Right ventricle myocardium inferior (tissue), 1 donor: ENCODE results near the gene ENOX1. TPM values are rescaled to one million over a fixed set of nuclear protein-coding genes. Genes with fewer than 3 reads are reported as not detected.

Source experiments
- ATAC-seq: fragments of 200-7000 bp; cut with Tn5 transposase; one replicate; pipeline ENCODE4 v1.9.1; 2020; ENCODE audit warnings: mild to moderate bottlenecking, moderate library complexity
- DNase-seq: peaks from one replicate; pipeline ENCODE4 v3.0.0; 2021; ENCODE audit errors: missing footprints
- intact Hi-C: fragments of 100-400 bp; cut with DNase I; formaldehyde crosslinking; loops from one replicate; pipeline ENCODE4 v1.11.0; 2022
- total RNA-seq: library from RNA; stranded (reverse); fragmentation: NEBNext Ultra II Directional; extraction: Animal tissue kit (Norgen Biotek cat#: 25700); gene quantifications from one replicate; pipeline ENCODE4 v1.2.1, GENCODE V29; 2021
- donor health status: DM: no; HTN: yes; CAD: no; lungs with severe emphysema.

The ENOX1 gene
- total RNA-seq, 1 donor from 2014 or later = 6.1 TPM

- DNase-seq (no peak), ATAC-seq (peak; percentile 80)
- intact Hi-C loops = no loop called here
Observed at GRCh38 chr13:43537124-43537523, 249.6 kb downstream of the ENOX1 start.

DNA sequence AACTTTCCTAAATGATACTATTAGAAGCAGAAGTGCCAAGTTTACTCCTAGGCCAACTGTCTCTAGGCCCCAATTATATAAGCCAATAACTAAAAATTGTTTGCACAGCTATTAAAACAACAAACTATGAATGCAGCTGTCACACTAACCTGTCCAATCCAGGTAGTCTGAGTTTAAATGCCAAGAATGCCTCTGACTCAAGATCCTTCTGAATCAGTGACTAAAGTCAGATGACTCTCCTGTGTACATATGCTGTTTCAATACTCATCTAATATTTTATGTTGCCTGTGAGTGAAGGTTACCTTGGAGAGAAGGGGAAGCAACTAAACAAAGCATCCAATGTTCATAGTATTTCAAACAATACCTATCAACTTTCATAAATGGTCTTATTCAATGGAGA lies 257.0 kb downstream of the ENOX1 start:
- DNase-seq (no peak), ATAC-seq (no peak)
- intact Hi-C loops = no loop called here

DNA sequence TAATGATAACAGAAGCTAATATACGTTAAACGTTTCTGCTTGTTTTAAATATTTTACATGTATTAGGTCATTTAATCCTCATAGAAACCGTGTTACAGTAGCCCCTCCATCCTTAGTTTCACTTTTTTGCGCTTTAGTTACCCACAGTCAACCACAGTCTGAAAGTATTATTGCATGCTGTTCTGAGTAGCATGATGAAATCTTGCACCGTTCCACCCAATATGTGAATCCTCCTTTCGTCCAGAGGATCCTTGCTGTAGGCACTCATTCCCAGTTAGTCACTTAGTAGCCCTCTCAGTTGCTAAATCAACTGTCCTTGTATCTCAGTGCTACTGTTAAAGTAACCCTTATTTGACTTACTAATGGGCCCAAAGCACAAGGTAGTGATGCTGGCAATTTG lies 257.8 kb downstream of the ENOX1 start:
- DNase-seq (no peak), ATAC-seq (no peak)
- intact Hi-C loops = no loop called here

GRCh38 chr13:43522788-43523187 lies 264.0 kb downstream of the ENOX1 start:
- intact Hi-C loops = no loop called here
- ATAC-seq = no peak

DNA sequence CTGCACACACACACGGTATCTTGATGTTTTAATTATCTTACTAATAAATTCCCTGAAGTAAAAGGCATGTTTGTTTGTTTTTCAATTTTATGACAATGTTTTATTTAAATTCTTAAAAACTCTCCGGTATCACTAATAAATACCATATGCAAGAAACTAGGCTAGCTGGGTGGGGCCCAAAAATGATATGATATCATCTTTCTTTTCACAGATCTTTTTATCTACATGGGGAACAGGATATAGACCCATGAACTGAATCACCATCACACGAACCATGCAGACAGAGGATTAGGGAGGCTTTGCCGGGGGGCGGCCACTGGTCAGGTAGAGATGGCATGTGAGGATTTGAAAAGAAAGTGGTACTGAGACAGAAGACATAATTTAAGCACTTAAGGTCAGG lies 266.4 kb downstream of the ENOX1 start:
- intact Hi-C loops = no loop called here
- no peak for ATAC-seq
- DNase-seq = no peak

More at GRCh38 chr13:43522788-43523187, 264.0 kb downstream of the ENOX1 start:
- no peak for DNase-seq

GRCh38 chr13:43518833-43519232 lies 267.9 kb downstream of the ENOX1 start:
- DNase-seq (no peak), ATAC-seq (no peak)
- intact Hi-C loops = no loop called here

DNA sequence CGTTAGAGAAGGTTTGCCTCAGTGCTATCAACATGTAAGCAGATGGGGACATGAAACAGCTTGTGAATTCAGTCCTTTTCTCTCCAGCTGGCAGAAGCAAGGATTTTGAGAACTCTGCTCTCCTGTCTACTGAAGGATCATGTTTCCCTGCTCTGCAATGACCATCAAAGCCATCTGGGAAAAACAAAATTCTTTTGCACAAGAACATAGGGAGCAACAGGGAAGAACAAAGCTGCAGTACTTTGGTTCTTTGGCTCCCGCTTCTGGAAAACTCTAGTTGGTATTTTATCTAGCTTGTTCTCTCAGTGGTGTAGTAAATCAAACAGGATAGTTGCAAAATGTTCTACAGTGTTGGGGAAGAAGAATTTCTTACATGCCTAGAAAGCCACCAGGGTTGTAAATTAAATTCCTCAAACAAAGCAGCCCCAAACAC lies 270.4 kb downstream of the ENOX1 start:
- ATAC-seq (peak; percentile 89), DNase-seq (no peak)
- intact Hi-C loops = no loop called here

DNA sequence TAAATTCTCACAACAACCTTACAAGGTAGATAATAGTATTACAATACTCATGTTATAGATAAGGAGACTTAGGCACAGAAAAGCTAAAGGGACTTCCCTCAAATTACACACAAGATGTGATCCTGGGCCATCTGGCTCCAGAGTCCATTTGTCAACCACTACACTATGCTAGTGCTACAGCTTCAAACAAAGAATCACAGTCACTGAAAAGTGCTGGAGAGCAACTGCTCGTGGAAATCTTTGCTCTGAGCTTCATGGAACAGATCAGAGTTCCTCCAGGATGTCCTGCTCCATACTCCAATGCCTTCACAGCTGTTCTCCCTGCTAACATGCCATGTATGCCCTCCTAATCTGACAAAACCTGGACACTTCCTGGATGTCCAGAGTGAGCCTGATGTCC lies 271.2 kb downstream of the ENOX1 start:
- DNase-seq = no peak
- no peak for ATAC-seq

GRCh38 chr13:43514311-43514710 lies 272.5 kb downstream of the ENOX1 start:
- intact Hi-C loops = no loop called here
- no peak for DNase-seq
- ATAC-seq = peak; percentile 49

More for the DNA sequence above, 271.2 kb downstream of the ENOX1 start:
- intact Hi-C loops = no loop called here

DNA sequence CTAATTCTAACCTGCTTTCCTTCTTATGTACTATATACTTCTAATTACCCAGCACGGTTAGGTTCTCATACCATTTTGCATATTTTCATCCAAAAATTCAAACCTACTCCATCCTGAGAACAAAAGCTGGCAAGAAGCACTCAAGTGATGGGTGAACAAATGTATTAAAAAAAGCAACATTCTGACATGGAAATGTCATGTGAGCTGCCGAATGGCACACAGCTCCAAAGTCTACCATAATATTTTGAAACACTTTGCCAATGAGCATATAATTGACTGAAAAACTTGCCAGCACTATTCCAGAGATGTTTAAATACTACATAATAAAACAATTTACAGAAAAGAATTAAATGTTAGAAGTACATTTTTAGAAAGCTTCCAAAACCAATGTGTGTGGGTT lies 274.6 kb downstream of the ENOX1 start:
- intact Hi-C loops = no loop called here
- ATAC-seq (no peak), DNase-seq (no peak)

- intact Hi-C loops = no loop called here
- ATAC-seq = peak; percentile 51
- no peak for DNase-seq
Observed at GRCh38 chr13:43510956-43511901, 275.5 kb downstream of the ENOX1 start.

DNA sequence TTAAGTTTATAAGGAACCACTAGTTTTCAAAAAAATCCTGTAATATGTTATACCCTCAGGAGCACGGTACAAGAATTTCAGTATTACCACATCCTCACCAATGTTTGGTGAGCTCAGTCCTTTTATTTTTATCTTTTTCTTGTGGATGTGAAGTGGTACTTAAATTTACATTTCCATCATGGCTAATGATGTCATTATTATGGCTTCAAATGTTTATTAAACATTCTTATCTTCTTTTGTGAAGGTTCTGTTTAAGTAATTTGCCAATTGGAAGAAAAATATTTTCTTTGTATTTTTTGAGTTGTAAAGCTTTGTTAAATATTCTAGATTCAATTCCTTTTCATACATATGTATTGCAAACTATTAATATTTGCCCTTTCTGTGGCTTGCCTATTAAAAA lies 291.0 kb downstream of the ENOX1 start:
- no peak for DNase-seq
- no peak for ATAC-seq
- intact Hi-C loops = no loop called here

DNA sequence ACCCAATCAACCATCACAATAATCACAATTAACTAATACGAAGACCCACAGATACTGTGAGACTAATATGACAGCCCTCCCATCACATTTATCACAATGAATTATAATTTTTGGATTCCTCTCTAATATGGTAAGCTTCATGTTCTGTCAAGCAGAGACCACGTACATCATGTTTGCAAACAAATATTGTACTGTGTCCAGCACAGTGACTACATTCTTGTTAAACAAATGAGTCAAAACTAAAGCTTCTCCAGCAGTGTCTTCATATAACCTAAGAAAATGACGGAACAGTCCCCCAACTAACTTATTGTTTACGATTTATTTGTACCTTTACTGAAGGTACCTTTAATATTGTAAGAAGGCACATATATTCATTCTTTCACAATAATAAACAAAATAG lies 292.6 kb downstream of the ENOX1 start:
- intact Hi-C loops = no loop called here
- DNase-seq (no peak), ATAC-seq (no peak)

DNA sequence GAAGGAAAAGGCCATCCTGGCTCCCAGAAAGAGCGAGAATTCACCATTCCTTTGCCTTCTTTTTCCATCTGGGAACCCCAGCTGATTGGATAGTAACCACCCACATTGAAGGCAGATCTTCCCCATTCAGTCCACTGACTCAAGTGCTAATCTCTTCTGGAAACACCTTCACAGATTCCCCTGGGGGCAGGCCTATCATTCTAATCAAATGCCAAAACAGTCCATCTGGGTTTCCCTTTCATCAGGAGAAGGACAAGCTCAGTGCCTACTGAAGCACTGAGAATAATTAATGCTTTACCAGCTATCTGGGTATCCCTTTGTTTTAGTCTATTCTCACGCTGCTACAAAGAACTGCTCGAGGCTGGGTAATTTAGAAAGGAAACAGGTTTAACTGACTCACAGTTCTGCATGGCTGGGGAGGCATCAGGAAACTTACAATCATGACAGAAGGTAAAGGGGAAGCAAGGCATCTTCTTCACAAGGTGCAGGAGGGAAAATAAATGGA lies 293.2 kb downstream of the ENOX1 start:
- no peak for DNase-seq
- intact Hi-C loops = no loop called here
- ATAC-seq = no peak

- DNase-seq (no peak), ATAC-seq (no peak)
- intact Hi-C loops = no loop called here
Observed at GRCh38 chr13:43492745-43493144, 294.0 kb downstream of the ENOX1 start.

DNA sequence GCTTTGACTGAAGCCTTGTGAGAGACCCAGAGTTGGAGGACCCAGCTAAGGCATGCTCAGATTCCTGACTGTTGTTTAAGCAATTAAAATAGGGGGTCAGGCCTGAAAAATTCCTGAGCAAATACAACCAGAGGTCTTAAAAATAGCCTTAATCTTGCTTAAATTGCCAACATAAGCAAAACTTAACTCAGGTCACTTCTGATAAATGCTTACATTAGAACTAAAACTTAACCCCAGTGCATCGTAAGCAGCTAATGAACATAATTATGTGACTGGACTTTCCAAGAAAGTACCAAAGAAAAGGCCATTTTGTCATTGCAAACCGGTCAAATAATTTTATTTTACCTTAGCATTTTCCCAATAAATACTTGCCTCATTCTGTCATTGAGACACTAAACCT lies 294.5 kb downstream of the ENOX1 start:
- DNase-seq = no peak
- intact Hi-C loops = no loop called here
- no peak for ATAC-seq

DNA sequence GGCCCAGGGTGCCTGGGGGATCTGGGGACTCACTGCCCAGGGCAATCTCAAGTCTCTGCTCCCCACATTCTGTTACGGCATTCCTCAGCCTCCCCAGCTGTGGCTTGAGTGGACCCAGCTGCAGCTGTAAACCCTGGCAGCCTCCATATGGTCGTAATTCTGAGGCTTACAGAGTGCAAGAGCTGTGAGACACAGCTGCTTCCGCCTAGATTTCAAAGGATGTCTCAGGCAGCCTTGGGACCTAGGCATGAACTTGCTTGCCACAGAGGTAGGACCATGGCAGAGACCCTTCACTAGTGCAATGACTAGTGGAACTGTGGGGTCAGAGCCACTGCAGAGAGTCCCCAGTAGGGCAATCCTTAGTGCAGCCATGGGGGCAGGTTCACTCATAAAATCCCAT lies 297.5 kb downstream of the ENOX1 start:
- ATAC-seq = peak; percentile 62
- no peak for DNase-seq
- intact Hi-C loops = no loop called here

- intact Hi-C loops = no loop called here
- no peak for DNase-seq
- ATAC-seq = no peak
Observed at GRCh38 chr13:43487885-43488284, 298.9 kb downstream of the ENOX1 start.

GRCh38 chr13:43487461-43487860 lies 299.3 kb downstream of the ENOX1 start:
- intact Hi-C loops = no loop called here
- DNase-seq (no peak), ATAC-seq (no peak)

DNA sequence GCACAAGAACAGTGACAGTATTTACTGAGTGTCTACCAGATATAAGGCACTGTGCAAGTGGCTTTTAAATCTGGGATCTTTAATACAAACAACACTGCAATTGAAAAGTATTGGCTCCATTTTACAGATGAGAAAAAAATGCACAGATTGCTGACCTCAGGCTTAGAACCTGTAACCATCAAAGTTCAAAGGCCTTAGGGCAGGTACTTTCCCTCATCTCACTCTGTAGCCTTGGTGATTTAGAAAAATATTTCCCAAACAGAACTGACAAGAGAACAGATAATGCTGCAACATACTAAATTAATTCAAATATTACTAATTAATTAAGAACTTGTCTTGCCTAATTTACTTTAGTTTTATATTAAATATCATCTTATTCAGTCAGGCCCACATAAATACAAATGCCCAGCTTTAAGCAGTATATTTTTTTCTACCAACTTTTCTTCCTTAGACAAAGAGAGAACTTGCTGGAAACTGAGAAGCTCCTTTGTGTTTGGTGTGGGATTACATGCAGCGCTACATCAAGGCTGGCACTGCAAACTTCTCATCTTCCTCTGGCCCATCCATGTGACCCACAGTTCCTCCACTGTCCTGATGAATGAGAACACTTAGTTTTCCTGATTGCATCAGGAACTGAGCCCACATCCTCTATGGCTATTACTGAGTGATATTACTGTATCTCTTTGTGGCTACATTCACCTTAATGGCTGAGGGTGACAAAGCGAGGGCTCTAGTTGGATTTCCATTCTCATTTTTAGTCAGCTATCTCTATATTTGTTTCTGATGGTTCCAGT lies 302.1 kb downstream of the ENOX1 start:
- intact Hi-C loops = no loop called here
- ATAC-seq (peak; percentile 64), DNase-seq (no peak)
